ENCODE data around the gene DPY19L1.
"Not testable (repeated sequence)": the region's sequence is repeated elsewhere in the genome, so short reads cannot be mapped to it uniquely, and the experiment has no call there.

DNA sequence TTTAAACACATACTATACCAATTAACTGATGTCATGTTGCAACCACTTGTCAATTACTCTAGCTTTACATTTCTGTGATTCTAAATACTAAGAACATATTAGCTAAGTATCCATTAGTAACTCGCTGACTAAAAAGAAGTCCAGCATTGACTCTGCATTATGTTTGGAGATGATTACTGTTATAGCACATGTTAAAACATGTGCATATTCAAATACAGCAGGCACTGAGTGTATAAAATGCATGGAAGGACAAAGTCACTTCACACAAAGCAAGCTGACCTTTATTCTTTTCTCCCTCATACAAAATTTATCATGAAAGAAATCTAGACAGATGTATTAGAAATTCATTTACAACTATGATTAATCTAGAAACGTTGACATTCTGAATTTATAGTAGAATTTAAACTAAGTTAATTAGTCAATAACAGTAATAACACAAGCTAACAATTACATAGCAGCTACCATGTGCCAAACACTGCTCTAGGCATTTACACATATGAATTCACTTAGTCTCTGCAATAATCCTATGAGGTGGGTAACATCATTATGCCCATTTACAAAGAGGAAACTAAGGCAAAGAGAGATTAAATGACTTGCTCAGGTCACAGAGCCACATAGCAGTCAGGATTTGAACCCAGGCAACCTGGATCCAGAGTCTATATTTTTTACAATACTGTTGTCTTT, 48.7 kb downstream of the DPY19L1 start:
- TF ChIP-seq, protein P1, sequence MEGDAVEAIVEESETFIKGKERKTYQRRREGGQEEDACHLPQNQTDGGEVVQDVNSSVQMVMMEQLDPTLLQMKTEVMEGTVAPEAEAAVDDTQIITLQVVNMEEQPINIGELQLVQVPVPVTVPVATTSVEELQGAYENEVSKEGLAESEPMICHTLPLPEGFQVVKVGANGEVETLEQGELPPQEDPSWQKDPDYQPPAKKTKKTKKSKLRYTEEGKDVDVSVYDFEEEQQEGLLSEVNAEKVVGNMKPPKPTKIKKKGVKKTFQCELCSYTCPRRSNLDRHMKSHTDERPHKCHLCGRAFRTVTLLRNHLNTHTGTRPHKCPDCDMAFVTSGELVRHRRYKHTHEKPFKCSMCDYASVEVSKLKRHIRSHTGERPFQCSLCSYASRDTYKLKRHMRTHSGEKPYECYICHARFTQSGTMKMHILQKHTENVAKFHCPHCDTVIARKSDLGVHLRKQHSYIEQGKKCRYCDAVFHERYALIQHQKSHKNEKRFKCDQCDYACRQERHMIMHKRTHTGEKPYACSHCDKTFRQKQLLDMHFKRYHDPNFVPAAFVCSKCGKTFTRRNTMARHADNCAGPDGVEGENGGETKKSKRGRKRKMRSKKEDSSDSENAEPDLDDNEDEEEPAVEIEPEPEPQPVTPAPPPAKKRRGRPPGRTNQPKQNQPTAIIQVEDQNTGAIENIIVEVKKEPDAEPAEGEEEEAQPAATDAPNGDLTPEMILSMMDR (conservative IDR thresholded peaks at IDR 0.05) = not testable (repeated sequence)
- TF ChIP-seq ZFX (IDR thresholded peaks at IDR 0.05) = not testable (repeated sequence)

Measured in C4-2B (cell line).